Neural cell (in vitro differentiated cells): ENCODE measurements around the gene HNF1B. TPM values are rescaled to one million over a fixed set of nuclear protein-coding genes. Genes with fewer than 3 reads are reported as not detected.

ENCODE experiments used
- H2AFZ ChIP-seq: fragments of 200-600, 300-800 bp; sonication (generic), shearing (Covaris generic); 2 replicates; pipeline ENCODE4 v1.6.0; 2014; ENCODE audit warnings: low read depth, mild to moderate bottlenecking, antibody characterized with exemption, low read length, moderate library complexity
- H3F3A ChIP-seq: fragments of 200-600 bp; shearing (Covaris generic); 2 replicates; pipeline ENCODE4 v1.6.1; 2016; ENCODE audit warnings: mild to moderate bottlenecking, moderate library complexity, mixed read lengths, antibody characterized with exemption, low read length; ENCODE audit not compliant: insufficient read depth, poor library complexity, severe bottlenecking
- H3K27ac ChIP-seq: fragments of 200-600, 300-800 bp; sonication (generic), shearing (Covaris generic); 2 replicates; pipeline ENCODE4 v1.5.1; 2014; ENCODE audit warnings: mild to moderate bottlenecking, low read length, moderate library complexity
- H3K27me3 ChIP-seq: fragments of 300-800, 200-600 bp; sonication (generic), shearing (Covaris generic); 2 replicates; pipeline ENCODE4 v1.6.0; 2014; ENCODE audit warnings: mild to moderate bottlenecking, low read depth, low read length, moderate library complexity; ENCODE audit not compliant: insufficient read depth
- H3K36me3 ChIP-seq: fragments of 300-800, 200-600 bp; sonication (generic), shearing (Covaris generic); 2 replicates; pipeline ENCODE4 v1.5.1; 2014; ENCODE audit warnings: mild to moderate bottlenecking, antibody characterized with exemption, low read length, moderate library complexity; ENCODE audit not compliant: insufficient read depth
- H3K4me2 ChIP-seq: fragments of 300-800, 200-600 bp; sonication (generic), shearing (Covaris generic); 2 replicates; pipeline ENCODE4 v1.6.0; 2014; ENCODE audit warnings: mild to moderate bottlenecking, low read length
- H3K4me3 ChIP-seq: fragments of 300-800, 200-600 bp; sonication (generic), shearing (Covaris generic); 2 replicates; pipeline ENCODE4 v1.5.1; 2014; ENCODE audit warnings: mild to moderate bottlenecking, low read length, moderate library complexity
- H3K79me2 ChIP-seq: fragments of 200-600 bp; shearing (Covaris generic); replicated peaks from 2 replicates; pipeline ENCODE4 v1.6.0; 2014; ENCODE audit warnings: mild to moderate bottlenecking, low read length, moderate library complexity; ENCODE audit not compliant: insufficient read depth
- H3K9ac ChIP-seq: fragments of 300-800, 200-600 bp; sonication (generic), shearing (Covaris generic); 2 replicates; pipeline ENCODE4 v1.6.1; 2016; ENCODE audit warnings: mild to moderate bottlenecking, low read length, mixed read lengths
- H3K9me2 ChIP-seq: fragments of 200-600 bp; shearing (Covaris generic); 2 replicates; pipeline ENCODE4 v1.6.1; 2016; ENCODE audit warnings: mild to moderate bottlenecking, low read length, mixed read lengths; ENCODE audit not compliant: insufficient read depth
- H3K9me3 ChIP-seq: fragments of 200-600, 300-800 bp; sonication (generic), shearing (Covaris generic); 2 replicates; pipeline ENCODE4 v1.6.1; 2016; ENCODE audit warnings: mild to moderate bottlenecking, mixed run types, low read length, moderate library complexity, mixed read lengths
- H4K20me1 ChIP-seq: fragments of 200-600 bp; shearing (Covaris generic); 2 replicates; pipeline ENCODE4 v1.6.1; 2016; ENCODE audit warnings: mild to moderate bottlenecking, mixed run types; ENCODE audit not compliant: insufficient read depth
- CTCF ChIP-seq: fragments of 450-650 bp; IDR thresholded peaks from 2 replicates; pipeline ENCODE4 v1.5.1; 2014; ENCODE audit warnings: antibody characterized with exemption, mild to moderate bottlenecking, moderate library complexity; ENCODE audit not compliant: poor library complexity, severe bottlenecking
- EP300 ChIP-seq: fragments of 450-650 bp; conservative IDR thresholded peaks from 2 replicates; pipeline ENCODE4 v1.6.1; 2014; ENCODE audit warnings: antibody characterized with exemption, mild to moderate bottlenecking, moderate library complexity; ENCODE audit not compliant: poor library complexity, severe bottlenecking
- EZH2 ChIP-seq: fragments of 200-600, 300-800 bp; shearing (Covaris generic), sonication (generic); IDR thresholded peaks from 2 replicates; pipeline ENCODE4 v1.6.1; 2014; ENCODE audit warnings: antibody characterized with exemption, low read length, borderline replicate concordance, mild to moderate bottlenecking; ENCODE audit not compliant: insufficient read depth, poor library complexity, severe bottlenecking
- MXI1 ChIP-seq: fragments of 450-650 bp; conservative IDR thresholded peaks from 2 replicates; pipeline ENCODE4 v1.6.1; 2014; ENCODE audit warnings: antibody characterized with exemption, mild to moderate bottlenecking; ENCODE audit not compliant: poor library complexity, severe bottlenecking
- POLR2AphosphoS5 ChIP-seq: IDR thresholded peaks from 2 replicates; pipeline ENCODE4 v1.6.1; 2012
- RAD21 ChIP-seq: fragments of 450-650 bp; conservative IDR thresholded peaks from 2 replicates; pipeline ENCODE4 v1.6.1; 2014; ENCODE audit warnings: antibody characterized with exemption, mild to moderate bottlenecking, moderate library complexity
- REST ChIP-seq: IDR thresholded peaks from 2 replicates; pipeline ENCODE4 v1.6.1; 2012; ENCODE audit warnings: borderline replicate concordance
- SMC3 ChIP-seq: fragments of 450-650 bp; conservative IDR thresholded peaks from 2 replicates; pipeline ENCODE4 v1.6.1; 2014; ENCODE audit warnings: antibody characterized with exemption, mild to moderate bottlenecking, moderate library complexity; ENCODE audit not compliant: poor library complexity
- TAF1 ChIP-seq: IDR thresholded peaks from 2 replicates; pipeline ENCODE4 v1.6.1; 2012; ENCODE audit warnings: low read depth
- polyA plus RNA-seq: library from polyadenylated mRNA; depleted of rRNA; stranded (reverse); fragments of >200 nt; gene quantifications from 2 replicates; pipeline ENCODE4 v1.2.3, GENCODE V29; 2014

Gene HNF1B
- polyA plus RNA-seq, 1 donor from 2014 or later = not detected

GRCh38 chr17:37708616-37709212 lies 36.1 kb downstream of the HNF1B start:
- no peaks in the 10 kb centered on the region for H3K79me2 ChIP-seq
- no peak overlapping the region for H2AFZ ChIP-seq
- H3K9ac ChIP-seq = no peak overlapping the region
- H4K20me1 ChIP-seq = no peaks in the 10 kb centered on the region
- TF ChIP-seq SMC3 (no peak), CTCF (no peak), EZH2 (no peak), MXI1 (no peak), EP300 (no peak), TAF1 (no peak), POLR2AphosphoS5 (no peak), RAD21 (no peak)
- no peak overlapping the region for H3K27ac ChIP-seq
- H3K9me2 ChIP-seq = no peaks in the 10 kb centered on the region
- no peaks in the 10 kb centered on the region for H3K36me3 ChIP-seq
- no peaks in the 10 kb centered on the region for H3K27me3 ChIP-seq
- no peak overlapping the region for H3K4me2 ChIP-seq
- H3F3A ChIP-seq = no peaks in the 10 kb centered on the region
- no peaks in the 10 kb centered on the region for H3K9me3 ChIP-seq
- no peak overlapping the region for H3K4me3 ChIP-seq

- H4K20me1 ChIP-seq = no peaks in the 10 kb centered on the region
- no peaks in the 10 kb centered on the region for H3F3A ChIP-seq
- H3K4me3 ChIP-seq = no peak overlapping the region
- no peak overlapping the region for H3K27ac ChIP-seq
- no peaks in the 10 kb centered on the region for H3K9me2 ChIP-seq
- H3K4me2 ChIP-seq = no peak overlapping the region
- TF ChIP-seq RAD21 (no peak), EZH2 (no peak), MXI1 (no peak), REST (no peak), CTCF (no peak), EP300 (no peak), POLR2AphosphoS5 (no peak), TAF1 (no peak), SMC3 (no peak)
- H2AFZ ChIP-seq = no peak overlapping the region
- H3K27me3 ChIP-seq = no peaks in the 10 kb centered on the region
- H3K9ac ChIP-seq = no peak overlapping the region
- no peaks in the 10 kb centered on the region for H3K79me2 ChIP-seq
- no peaks in the 10 kb centered on the region for H3K9me3 ChIP-seq
- no peaks in the 10 kb centered on the region for H3K36me3 ChIP-seq
Measured at GRCh38 chr17:37708008-37708615, 36.7 kb downstream of the HNF1B start.
